T-helper 17 cell (primary cell): ENCODE measurements around the gene FXYD5. TPM values are rescaled to one million over a fixed set of nuclear protein-coding genes. Genes with fewer than 3 reads are reported as not detected.

Source experiments
- ATAC-seq: fragments of 150-1000 bp; cut with Tn5 transposase; 2 replicates; pipeline ENCODE4 v1.10.0; 2021; ENCODE audit warnings: mild to moderate bottlenecking, moderate library complexity
- DNase-seq, 3 donors: peaks; one replicate each; pipeline versions ENCODE4 v3.0.0 to v3.0.0-alpha.2; 2020 to 2021
- H3K9me3 ChIP-seq: one replicate; pipeline ENCODE4 v1.7.0; 2013; ENCODE audit warnings: low read length, mild to moderate bottlenecking; ENCODE audit not compliant: control insufficient read depth, poor library complexity, severe bottlenecking
- H3K27ac Mint-ChIP-seq: one replicate; pipeline ENCODE4 v1.8.0; 2022; ENCODE audit warnings: mild to moderate bottlenecking, moderate library complexity, mixed read lengths
- H3K27me3 Mint-ChIP-seq: one replicate; pipeline ENCODE4 v1.8.0; 2022; ENCODE audit warnings: mixed read lengths
- H3K36me3 Mint-ChIP-seq: one replicate; pipeline ENCODE4 v1.8.0; 2022; ENCODE audit warnings: low read depth, mixed read lengths
- H3K4me1 Mint-ChIP-seq: one replicate; pipeline ENCODE4 v1.8.0; 2022; ENCODE audit warnings: mild to moderate bottlenecking, mixed read lengths
- H3K4me3 Mint-ChIP-seq: one replicate; pipeline ENCODE4 v1.8.0; 2022; ENCODE audit warnings: mild to moderate bottlenecking, moderate library complexity, mixed read lengths
- total RNA-seq, 4 donors: library from RNA in 2 of 4; stranded (reverse) in 2 of 4; gene quantifications; one replicate each; pipeline ENCODE4 v1.2.3 and lab custom pipeline; 2022 to 2026

The FXYD5 gene
- total RNA-seq, 2 donors from 2014 or later, result 533 to 557 TPM

- H3K36me3 Mint-ChIP-seq, result peaks cover 2% of the 10 kb centered on the region
- no peak overlapping the region for H3K4me3 Mint-ChIP-seq
- no peaks in the 10 kb centered on the region for H3K27me3 Mint-ChIP-seq
- no peaks in the 10 kb centered on the region for H3K9me3 ChIP-seq
- ATAC-seq, result no peak
- peaks cover 56% of the 10 kb centered on the region for H3K4me1 Mint-ChIP-seq
- no peak for DNase-seq
- H3K27ac Mint-ChIP-seq, result peak overlapping the region; percentile 99
These were observed 48.5 kb downstream of the FXYD5 start for GRCh38 chr19:35202722-35203688.

GRCh38 chr19:35204799-35205732, 50.5 kb downstream of the FXYD5 start:
- H3K9me3 ChIP-seq, result no peaks in the 10 kb centered on the region
- peak overlapping the region; percentile 63 for H3K4me3 Mint-ChIP-seq
- DNase-seq, result no peak
- peaks cover 51% of the 10 kb centered on the region for H3K4me1 Mint-ChIP-seq
- no peak for ATAC-seq
- H3K27ac Mint-ChIP-seq, result peak overlapping the region; percentile 99
- no peaks in the 10 kb centered on the region for H3K36me3 Mint-ChIP-seq
- no peaks in the 10 kb centered on the region for H3K27me3 Mint-ChIP-seq

- H3K4me1 Mint-ChIP-seq, result peaks cover 53% of the 10 kb centered on the region
- H3K27me3 Mint-ChIP-seq, result no peaks in the 10 kb centered on the region
- H3K27ac Mint-ChIP-seq, result peak overlapping the region; percentile 99
- no peaks in the 10 kb centered on the region for H3K9me3 ChIP-seq
- H3K36me3 Mint-ChIP-seq, result no peaks in the 10 kb centered on the region
- ATAC-seq, result no peak
- H3K4me3 Mint-ChIP-seq, result peak overlapping the region; percentile 63
- DNase-seq, result no peak
These were observed 51.3 kb downstream of the FXYD5 start for GRCh38 chr19:35205733-35206323.

GRCh38 chr19:35206379-35206778, 51.8 kb downstream of the FXYD5 start:
- Mint-ChIP-seq H3K36me3 (no peaks in the 10 kb centered on the region), H3K4me1 (peaks cover 52% of the 10 kb centered on the region), H3K27me3 (no peaks in the 10 kb centered on the region), H3K27ac (peak overlapping the region; percentile 99), H3K4me3 (peak overlapping the region; percentile 55)
- ATAC-seq (peak; percentile 67), DNase-seq (peak; percentile 27 to 58 (median 51))
- no peaks in the 10 kb centered on the region for H3K9me3 ChIP-seq

DNA sequence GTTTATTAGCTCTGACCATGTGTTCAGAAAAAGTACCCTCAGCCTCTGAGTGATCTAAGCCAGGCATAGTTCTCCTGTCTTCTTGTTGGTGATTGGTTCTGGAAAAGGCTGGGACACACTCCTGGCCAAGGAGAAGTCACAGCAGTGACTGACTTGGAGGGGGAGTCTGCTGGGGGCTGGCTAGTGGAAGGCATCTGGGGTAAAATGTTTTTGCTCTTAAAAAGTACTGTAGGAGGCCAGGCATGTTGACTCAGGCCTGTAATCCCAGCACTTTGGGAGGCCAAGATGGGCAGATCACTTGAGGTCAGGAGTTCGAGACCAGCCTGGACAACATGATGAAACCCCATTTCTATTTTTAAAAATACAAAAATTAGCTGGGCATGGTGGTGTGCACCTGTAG, 52.3 kb downstream of the FXYD5 start:
- peak overlapping the region; percentile 55 for H3K4me3 Mint-ChIP-seq
- H3K27ac Mint-ChIP-seq, result peak overlapping the region; percentile 99
- H3K9me3 ChIP-seq, result no peaks in the 10 kb centered on the region
- H3K4me1 Mint-ChIP-seq, result peaks cover 54% of the 10 kb centered on the region
- DNase-seq (no peak), ATAC-seq (no peak)
- H3K27me3 Mint-ChIP-seq, result no peaks in the 10 kb centered on the region
- no peaks in the 10 kb centered on the region for H3K36me3 Mint-ChIP-seq

DNA sequence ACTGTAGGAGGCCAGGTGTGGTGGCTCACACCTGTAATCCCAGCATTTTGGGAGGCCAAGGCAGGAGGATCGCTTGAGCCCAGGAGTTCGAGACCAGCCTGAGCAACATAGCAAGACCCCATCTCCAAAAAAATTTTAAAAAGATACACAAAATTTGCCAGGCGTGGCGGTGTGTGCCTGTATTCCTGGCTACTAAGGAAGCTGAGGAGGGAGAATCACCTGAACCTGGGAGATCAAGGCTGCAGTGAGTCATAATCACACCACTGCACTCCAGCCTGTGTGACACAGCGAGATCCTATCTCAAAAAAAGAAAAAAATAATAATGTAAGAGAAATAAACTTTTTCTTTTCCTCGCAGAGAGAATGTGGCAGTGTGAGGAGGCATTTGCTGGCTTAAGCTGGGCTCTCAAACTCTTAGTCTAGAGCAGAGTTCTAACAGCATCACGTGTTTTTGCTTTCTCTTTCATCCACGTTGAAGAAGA, 52.9 kb downstream of the FXYD5 start:
- H3K9me3 ChIP-seq, result no peaks in the 10 kb centered on the region
- ATAC-seq (no peak), DNase-seq (peak in 1 of 3 donors; percentile 50)
- peaks cover 60% of the 10 kb centered on the region for H3K4me1 Mint-ChIP-seq
- H3K36me3 Mint-ChIP-seq, result no peaks in the 10 kb centered on the region
- peak overlapping the region; percentile 55 for H3K4me3 Mint-ChIP-seq
- no peaks in the 10 kb centered on the region for H3K27me3 Mint-ChIP-seq
- H3K27ac Mint-ChIP-seq, result peak overlapping the region; percentile 99

- no peak for DNase-seq
- H3K4me1 Mint-ChIP-seq, result peaks cover 60% of the 10 kb centered on the region
- peak overlapping the region; percentile 99 for H3K27ac Mint-ChIP-seq
- no peak for ATAC-seq
- no peaks in the 10 kb centered on the region for H3K9me3 ChIP-seq
- H3K36me3 Mint-ChIP-seq, result no peaks in the 10 kb centered on the region
- H3K4me3 Mint-ChIP-seq, result peak overlapping the region; percentile 57
- no peaks in the 10 kb centered on the region for H3K27me3 Mint-ChIP-seq
These were observed 53.6 kb downstream of the FXYD5 start for GRCh38 chr19:35208121-35208520.

GRCh38 chr19:35209646-35210045, 55.1 kb downstream of the FXYD5 start:
- H3K4me1 Mint-ChIP-seq, result peaks cover 59% of the 10 kb centered on the region
- H3K27ac Mint-ChIP-seq, result peak overlapping the region; percentile 99
- no peaks in the 10 kb centered on the region for H3K36me3 Mint-ChIP-seq
- DNase-seq (no peak), ATAC-seq (no peak)
- no peak overlapping the region for H3K4me3 Mint-ChIP-seq
- H3K9me3 ChIP-seq, result no peaks in the 10 kb centered on the region
- no peaks in the 10 kb centered on the region for H3K27me3 Mint-ChIP-seq

- H3K4me3 Mint-ChIP-seq, result peak overlapping the region; percentile 84
- H3K4me1 Mint-ChIP-seq, result peaks cover 42% of the 10 kb centered on the region
- H3K27ac Mint-ChIP-seq, result peak overlapping the region; percentile 99
- H3K36me3 Mint-ChIP-seq, result no peaks in the 10 kb centered on the region
- no peaks in the 10 kb centered on the region for H3K9me3 ChIP-seq
- ATAC-seq, result peak; percentile 65
- no peaks in the 10 kb centered on the region for H3K27me3 Mint-ChIP-seq
- peak; percentile 56 to 79 (median 78) for DNase-seq
These were observed 57.2 kb downstream of the FXYD5 start for GRCh38 chr19:35211545-35212230.

GRCh38 chr19:35212241-35212640, 57.7 kb downstream of the FXYD5 start:
- no peak for DNase-seq
- H3K27me3 Mint-ChIP-seq, result no peaks in the 10 kb centered on the region
- H3K27ac Mint-ChIP-seq, result peak overlapping the region; percentile 99
- no peaks in the 10 kb centered on the region for H3K9me3 ChIP-seq
- peaks cover 39% of the 10 kb centered on the region for H3K4me1 Mint-ChIP-seq
- no peak for ATAC-seq
- peak overlapping the region; percentile 84 for H3K4me3 Mint-ChIP-seq
- no peaks in the 10 kb centered on the region for H3K36me3 Mint-ChIP-seq

DNA sequence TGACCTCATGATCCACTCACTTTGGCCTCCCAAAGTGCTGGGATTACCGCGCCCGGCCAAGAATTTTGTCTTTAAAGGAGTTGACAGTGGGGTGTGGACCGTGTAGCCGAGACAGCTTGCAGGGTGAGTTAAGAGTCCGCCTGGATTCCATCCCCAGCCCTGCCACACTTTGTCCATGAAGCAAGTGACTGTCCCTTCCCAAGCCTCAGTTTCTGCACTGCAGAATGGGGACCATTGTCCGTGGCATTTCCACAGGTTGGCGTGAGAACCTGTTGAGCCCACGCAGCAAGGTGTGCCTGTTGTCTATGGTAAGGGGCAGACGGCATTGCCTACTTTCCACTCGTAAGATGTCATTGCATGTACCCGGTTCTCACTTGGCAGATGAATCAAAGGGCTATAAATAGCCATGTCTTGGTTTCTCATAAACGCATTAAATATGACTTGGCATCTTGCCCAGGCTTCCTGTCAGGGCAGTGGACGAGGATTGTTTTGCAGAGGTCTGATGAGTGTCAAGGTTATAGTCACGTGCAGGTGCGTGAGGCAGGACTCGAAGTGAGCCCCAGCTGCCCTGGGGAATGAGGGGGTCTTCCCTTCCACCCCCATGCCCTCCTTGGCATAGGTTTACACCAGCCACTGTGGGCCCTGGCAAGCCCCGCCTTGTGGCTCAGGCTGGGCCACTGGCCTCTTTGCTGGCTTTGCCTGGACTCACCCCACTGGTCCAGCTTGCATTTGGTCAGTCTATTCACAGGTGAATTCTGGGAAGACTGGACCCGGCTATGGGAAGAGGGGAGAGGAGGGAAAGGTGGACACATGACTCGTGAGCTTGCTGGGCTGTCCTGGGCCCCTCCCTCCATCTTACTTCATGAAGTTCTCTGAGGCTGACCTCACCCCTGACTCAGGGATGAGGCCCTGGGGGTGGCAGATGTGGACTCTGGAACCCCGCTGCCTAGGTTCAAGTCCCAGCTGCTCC, 59.4 kb downstream of the FXYD5 start:
- no peaks in the 10 kb centered on the region for H3K27me3 Mint-ChIP-seq
- peak; percentile 40 to 69 (median 65) for DNase-seq
- H3K27ac Mint-ChIP-seq, result peak overlapping the region; percentile 99
- H3K4me3 Mint-ChIP-seq, result peak overlapping the region; percentile 68
- H3K9me3 ChIP-seq, result no peaks in the 10 kb centered on the region
- H3K36me3 Mint-ChIP-seq, result no peaks in the 10 kb centered on the region
- ATAC-seq, result peak; percentile 48
- peaks cover 34% of the 10 kb centered on the region for H3K4me1 Mint-ChIP-seq
